Hematopoietic multipotent progenitor cell treated with erythropoietin and hydrocortisone succinate and interleukin-3 and kit ligand, for 15 days (in vitro differentiated cells): Measurements from ENCODE around the gene KRT33B.
"Not testable (repeated sequence)": the region's sequence is repeated elsewhere in the genome, so short reads cannot be mapped to it uniquely, and the experiment has no call there.

Experiments used
- DNase-seq: peaks from one replicate; pipeline ENCODE4 v3.0.0-alpha.2; 2015; ENCODE audit warnings: low spot score

KRT33B gene

GRCh38 chr17:41393294-41393693 is 23.7 kb upstream of the KRT33B start:
- no peak for DNase-seq

- no peak for DNase-seq
Observed at GRCh38 chr17:41392278-41392677, 22.7 kb upstream of the KRT33B start.

- no peak for DNase-seq
Observed at GRCh38 chr17:41391535-41391934, 21.9 kb upstream of the KRT33B start.

DNA sequence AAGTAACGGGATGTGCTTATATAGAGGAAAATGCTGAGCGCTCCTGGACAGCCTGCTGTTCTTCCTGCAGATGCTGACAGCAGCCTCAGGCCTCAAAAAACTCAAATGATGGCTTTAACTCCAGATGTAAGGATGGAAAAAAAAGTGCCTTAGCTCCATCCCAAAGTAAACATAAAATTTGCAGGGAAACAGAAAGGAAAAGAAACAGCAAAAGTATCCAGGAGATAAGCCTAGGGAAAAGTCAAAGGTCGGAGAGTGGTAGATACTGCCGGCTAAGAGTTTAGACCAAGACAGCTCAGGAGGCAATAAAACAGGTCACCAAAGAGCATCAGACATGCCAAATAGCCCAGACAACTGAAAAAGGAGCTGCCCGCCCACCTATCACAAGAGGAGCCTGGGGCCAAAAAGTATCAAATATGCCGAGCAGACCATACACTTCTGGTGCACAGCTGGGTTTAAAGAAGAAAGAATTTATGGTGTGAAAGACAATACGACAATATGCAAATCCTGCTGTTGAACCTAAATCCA is 20.9 kb upstream of the KRT33B start:
- no peak for DNase-seq

DNA sequence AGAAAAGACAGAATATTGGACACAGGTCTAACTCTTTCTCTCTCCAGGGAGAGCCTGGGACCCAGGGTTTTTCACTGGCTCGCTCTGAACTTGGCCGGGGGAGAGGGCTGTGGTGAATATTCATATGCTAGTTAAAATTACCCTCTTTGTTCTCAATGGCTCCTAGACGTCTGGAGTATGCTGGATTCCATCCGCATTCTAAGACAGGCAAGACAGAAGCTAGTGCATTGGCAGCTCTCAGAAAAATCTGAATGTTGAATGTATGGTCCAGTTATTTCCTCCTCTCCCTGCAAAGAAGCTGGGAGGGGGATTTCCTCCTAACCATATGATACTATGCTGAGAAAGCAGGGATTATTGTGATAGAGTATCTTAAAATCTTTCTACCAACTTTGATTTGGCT is 18.1 kb upstream of the KRT33B start:
- no peak for DNase-seq

DNA sequence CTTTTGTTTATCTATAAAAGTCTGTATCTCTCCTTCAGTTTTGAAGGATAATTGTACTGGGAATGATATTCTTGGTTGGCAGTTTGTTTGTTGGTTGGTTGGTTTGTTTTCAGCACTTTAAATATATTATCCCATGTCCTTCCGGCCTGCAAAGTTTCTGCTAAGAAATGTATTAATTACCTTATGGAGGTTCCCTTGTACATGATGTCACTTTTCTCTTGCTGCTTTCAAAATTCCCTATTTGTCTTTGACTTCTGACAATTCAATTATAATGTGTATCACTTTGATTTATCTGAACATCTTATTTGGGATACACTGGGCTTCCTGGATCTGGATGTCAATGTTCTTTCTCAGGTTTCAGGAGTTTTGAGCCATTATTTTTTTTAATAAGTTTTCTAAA is 16.6 kb upstream of the KRT33B start:
- no peak for DNase-seq

GRCh38 chr17:41383690-41384089 is 14.1 kb upstream of the KRT33B start:
- DNase-seq, result no peak

DNA sequence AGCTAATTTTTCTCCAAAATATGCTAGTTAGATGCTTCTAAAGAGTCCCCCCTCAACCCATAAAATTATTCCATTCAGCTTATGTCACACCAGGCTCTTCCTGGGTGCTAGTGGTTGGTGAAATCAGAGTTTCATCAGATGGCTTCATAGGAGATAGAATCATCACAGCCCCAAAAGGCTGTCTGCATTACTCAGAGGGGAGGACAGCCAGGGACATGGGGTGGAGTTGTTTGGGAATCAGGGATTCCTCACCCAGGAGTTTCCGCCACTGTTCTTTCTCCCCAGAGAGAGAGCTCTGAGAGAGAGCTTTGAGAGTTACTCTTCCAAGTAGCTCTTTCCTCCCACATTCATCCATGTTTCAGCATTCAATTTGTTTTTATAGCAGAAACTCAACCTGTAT is 12.8 kb upstream of the KRT33B start:
- DNase-seq, result no peak

DNA sequence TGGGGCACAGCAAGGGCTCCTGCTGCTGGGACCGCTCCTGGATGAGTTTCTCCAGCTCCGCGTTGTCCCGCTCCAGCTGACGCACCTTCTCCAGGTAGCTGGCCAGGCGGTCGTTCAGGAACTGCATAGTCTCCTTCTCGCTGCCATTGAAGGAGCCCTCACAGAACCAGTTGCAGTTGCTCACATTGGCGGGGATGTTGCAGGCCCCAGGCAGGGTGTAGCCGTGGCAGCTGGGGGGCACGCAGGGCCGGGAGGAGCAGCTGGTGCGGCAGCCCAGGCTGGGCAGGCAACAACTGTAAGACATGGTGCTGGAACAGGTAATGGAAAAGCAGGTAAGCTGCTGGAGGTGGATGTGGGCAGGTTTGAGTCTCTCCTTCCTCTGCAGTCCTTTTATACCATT is 12.3 kb upstream of the KRT33B start, which contains the start of gene KRT34:
TSS of gene KRT34 (minus strand) at position 364 of the 400 bp plus-strand sequence. CDS start at position 304, 60 bp downstream.
- DNase-seq, result not testable (repeated sequence)

- DNase-seq, result not testable (repeated sequence)
Observed at GRCh38 chr17:41380091-41380490, 10.5 kb upstream of the KRT33B start.

DNA sequence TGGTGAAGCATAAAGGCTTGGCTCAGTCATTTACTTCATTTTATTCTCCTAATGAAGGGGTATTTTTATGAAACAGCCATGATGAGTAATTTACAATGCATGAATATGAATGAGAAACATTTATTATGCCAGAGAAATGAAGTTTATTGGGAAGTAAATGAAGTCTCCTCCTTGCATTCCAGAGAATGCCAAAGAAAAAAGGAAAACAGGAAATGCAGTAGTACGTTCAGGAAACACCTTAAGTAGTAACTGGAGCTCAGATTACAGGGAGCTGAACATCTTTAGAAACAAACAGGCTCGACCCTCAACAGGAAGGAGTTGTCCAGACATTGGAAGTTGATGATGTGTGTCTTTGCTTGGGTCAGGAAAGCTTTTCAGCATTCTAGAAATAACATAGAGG is 7.9 kb upstream of the KRT33B start:
- DNase-seq, result no peak

- DNase-seq, result no peak
Observed at GRCh38 chr17:41369023-41369422, 590 bp downstream of the KRT33B start.

DNA sequence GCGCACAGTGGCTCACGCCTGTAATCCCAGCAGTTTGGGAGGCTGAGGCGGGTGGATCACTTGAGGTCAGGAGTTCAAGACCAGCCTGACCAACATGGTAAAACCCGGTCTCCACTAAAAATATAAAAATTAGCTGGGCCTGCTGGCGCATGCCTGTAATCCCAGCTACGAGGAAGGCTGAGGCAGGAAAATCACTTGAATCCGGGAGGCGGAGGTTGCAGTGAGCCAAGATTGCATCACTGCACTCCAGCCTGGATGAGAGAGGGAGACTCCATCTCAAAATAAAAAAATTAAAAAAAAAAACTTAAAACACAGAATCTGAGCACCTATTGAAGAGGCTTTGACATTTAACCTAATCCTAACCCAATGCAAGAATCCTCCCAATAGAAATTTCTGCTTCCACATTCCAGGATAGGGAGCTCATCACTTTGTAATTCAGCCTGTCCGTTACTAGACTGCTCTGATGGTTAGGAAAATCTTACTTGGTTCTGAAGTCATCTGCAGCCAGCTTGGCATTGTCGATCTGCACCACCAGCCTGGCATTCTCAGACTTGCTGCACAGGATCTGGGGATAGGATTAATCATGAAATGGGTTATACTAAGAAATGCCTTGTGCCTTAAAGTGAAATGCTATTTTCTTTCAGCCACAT is 2.1 kb downstream of the KRT33B start:
- no peak for DNase-seq

- DNase-seq, result no peak
Observed at GRCh38 chr17:41366070-41366469, 3.5 kb downstream of the KRT33B start.

GRCh38 chr17:41363881-41364280 is 5.7 kb downstream of the KRT33B start:
- no peak for DNase-seq

GRCh38 chr17:41360296-41360995 is 9.2 kb downstream of the KRT33B start:
- no peak for DNase-seq

- DNase-seq, result no peak
Observed at GRCh38 chr17:41354536-41354935, 15.1 kb downstream of the KRT33B start.

DNA sequence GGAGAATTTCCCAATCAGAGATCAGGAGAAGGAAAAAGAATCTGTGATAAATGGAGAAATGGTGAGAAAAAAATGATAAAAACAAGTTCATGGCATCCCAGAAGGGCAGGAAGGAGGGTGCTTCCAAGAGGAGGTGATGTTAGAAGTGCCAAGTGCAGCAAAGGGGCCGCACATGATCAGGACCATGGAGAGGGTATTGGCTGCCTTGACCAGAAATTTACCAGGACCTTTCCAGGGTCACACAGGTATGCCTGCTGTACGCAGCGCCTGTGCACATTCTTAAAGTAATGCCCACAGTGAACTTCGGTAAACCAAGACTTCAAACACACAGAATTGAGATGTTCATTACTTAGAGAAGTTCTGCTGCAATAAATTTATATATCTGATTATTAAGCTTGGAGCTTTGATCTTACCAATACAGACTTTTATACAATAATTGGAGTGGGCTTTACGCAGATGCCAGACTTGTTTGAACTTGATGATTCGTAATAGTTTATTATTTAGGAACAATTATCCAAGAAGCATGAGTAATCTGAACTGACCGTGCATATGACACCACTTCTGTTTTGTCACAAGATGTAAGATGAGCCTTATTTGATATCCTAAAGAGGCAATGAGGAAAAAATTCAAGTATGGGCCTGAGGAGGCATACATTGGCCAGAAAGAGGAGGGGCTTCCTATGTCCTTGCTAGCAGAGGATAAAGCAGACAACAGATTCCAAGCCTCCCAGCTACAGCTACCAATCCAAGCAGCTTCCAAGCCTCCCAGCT is 16.8 kb downstream of the KRT33B start:
- DNase-seq, result no peak

DNA sequence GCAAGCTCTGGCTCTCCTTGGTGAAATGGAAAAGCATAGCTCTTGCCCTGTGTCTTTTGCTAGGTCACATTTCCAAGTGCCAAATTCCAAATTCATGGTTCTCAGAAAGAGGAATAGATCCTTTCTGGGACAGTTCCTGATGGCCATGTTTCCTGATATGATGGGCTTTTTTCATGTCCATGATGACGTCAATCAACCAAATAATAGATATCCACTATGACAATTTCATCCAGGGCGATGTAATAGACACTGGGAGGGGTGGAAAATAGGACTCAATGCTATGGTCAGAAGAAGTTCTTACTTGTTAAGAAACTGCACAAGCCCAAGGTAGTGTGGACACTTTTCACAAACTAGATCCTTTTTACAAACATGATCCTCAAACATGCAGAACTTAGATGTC is 18.4 kb downstream of the KRT33B start:
- DNase-seq, result no peak

DNA sequence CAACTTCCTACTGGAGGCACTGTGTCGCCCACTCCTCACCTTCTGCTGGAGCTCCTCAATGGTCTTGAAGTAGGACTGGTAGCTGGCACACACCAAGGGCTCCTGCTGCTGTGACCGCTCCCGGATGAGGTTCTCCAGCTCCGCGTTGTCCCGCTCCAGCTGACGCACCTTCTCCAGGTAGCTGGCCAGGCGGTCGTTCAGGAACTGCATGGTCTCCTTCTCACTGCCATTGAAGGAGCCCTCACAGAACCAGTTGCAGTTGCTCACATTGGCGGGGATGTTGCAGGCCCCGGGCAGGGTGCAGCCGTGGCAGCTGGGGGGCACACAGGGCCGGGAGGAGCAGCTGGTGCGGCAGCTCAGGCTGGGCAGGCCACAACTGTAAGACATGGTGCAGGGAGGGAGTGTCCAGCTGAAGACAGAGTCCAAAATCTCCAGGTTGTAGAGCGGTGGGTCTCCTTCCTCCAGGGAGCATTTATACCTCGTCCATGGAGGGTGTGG is 19.2 kb downstream of the KRT33B start, which contains the start of gene KRT33A:
TSS of gene KRT33A (minus strand) at position 448 of the 498 bp plus-strand sequence. CDS start at position 387, 61 bp downstream.
- not testable (repeated sequence) for DNase-seq

DNA sequence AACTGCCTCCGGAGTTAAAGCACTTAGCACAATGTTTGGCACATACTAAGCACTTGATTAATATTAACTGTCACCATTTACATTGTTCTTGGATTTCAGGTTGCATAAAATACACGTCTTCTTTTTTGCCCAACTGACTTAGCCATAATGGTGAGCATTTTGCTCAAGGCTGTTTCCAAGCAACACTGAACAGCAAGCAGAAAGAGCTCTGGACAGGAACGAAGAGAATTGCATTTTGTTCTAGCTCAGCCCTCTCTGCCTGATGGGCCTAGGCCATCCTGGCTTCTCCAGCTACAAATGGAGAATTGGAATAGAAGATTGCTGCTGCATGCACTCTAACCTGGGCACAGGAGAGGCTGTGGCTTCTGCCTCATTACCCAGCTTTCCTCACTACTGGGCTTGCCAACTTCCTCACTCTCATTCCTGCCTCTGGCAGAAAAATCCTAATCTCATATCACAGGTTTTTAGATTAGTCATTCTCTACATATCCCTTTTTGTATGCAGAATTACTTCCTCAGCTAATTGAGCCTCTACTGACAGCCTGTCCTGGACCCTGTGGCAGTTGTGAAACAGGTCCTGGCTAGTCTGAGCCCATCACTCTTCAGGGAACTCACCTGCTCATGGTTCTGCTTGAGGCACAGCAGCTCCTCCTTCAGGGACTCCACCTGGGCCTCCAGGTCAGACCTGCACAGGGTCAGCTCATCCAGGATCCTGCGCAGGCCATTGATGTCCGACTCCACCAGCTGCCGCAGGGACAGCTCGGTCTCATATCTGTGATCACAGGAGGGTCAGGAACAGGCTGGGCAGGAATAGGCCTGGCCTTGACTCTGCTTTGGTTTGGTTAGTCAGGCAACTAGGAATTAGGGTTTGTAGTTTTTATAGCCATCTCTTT is 21.5 kb downstream of the KRT33B start:
- DNase-seq, result no peak
